ENCODE data around the gene LFNG.
A peak's percentile ranks its signal among the peaks of the same experiment; 100 is the strongest.

The LFNG gene

DNA sequence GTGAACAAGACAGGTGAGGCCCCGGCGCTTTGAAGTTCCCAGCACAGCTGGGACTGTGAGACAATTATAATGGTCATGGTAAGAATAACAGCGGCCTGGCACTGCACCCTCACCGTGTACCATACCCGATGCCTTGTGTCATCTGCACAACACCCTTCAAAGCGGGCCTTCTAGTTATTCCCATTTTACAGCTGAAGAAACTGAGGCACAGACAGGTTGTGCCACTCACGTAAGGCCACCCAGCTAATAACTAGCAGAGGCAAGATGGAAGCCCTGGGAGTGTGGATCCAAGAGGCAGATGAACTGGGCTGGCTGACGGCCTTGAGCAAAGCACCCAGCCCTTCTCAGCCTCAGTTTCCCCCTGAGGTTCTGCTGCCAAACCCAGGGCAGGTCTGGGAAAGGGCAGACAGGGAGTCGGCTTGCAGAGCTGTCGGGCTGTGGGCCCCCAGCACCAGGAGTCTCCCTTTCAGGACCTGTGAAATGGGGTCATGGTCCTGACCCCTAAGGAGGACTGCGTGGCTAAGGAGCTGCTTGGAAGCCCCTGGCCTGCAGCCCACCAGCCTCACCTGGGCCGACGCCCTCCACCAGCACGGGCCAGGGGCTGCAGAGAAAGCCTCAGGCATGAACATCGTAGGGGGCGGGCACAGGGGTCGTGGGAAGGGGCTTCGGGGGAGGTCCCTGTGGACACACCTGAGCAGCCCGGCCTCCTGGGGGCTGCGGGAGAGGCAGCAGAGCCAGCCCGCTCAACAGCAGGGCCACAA, 15.3 kb upstream of the LFNG start:
- DNase-seq = no peak

DNA sequence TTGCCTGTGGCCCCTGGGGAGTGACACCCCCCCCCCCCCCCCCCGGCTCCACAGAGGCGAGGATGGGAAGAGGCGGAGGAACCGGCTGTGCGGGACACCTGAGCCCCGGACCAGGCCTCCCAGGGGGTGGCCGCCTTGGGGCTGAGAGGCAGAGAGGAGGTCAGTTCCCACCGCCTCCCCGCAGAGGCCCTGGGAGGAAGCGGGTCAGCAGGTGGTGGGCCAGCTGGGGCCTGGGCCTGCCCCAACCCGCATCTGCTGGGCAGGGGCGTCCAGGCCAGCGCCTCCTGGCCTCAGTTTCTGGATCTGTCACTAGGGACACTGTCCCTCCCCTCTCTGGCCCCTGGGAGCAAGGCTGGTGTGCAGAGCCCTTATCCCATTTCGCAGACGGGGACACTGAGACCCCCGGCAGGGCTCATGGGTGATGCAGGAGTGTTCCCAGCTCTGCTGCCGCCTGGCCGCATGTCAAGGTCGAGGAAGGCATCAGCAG, 14.6 kb upstream of the LFNG start:
- DNase-seq = no peak

DNA sequence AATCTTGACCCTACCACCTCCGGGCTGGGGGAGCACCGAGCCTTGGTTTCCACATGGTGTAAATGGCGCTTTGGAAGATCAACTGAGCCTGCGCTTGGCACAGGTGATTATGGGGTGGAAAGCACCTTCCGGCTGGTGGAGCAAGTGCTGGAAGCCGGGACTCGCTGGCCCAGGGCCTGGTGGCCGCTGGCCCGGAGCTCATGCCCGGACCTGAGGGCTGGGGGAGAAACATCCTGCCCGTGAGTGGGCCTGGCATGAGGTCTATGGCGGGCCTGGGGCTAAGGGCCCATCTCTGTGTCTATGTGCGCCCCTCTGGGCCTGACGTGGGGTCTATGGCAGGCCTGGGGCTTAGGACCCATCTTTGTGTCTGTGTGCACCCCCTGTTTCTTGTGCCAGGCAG, 14.2 kb upstream of the LFNG start:
- DNase-seq = no peak

DNA sequence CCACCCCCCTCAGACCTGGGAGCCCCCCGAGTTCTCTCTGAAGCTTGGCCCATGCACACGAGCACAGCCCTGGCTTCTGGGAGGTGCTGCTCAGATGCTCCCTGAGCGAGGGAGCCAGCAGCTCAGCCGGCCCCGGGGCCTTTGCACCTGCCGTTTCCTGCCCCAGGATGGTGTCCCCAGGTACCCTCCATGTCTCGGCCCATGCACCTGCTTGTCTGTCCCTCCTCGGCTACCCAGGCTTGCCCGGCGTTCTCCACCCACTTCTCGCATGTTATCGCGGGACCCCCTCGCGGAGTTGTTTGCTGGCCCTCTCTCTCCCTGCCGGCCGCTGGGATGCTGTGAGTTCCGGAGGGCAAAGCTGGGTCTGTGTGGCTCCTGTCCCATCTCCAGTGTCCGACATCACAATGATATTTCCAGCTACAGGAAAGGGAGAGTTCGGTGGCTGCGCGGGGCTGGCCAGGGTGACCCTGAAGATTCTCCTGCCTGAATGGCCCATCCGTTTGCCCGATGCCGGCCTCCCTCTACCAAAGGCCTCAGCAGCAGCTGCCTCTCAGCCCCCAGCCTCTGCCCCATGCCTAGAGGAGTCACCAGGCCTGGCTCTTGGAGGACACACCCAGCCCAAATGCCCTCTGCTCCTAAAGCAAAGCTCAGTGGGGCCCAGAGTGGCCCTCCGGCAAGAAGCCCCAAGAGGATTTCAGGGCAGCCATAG, 12.2 kb upstream of the LFNG start:
- no peak for DNase-seq

DNA sequence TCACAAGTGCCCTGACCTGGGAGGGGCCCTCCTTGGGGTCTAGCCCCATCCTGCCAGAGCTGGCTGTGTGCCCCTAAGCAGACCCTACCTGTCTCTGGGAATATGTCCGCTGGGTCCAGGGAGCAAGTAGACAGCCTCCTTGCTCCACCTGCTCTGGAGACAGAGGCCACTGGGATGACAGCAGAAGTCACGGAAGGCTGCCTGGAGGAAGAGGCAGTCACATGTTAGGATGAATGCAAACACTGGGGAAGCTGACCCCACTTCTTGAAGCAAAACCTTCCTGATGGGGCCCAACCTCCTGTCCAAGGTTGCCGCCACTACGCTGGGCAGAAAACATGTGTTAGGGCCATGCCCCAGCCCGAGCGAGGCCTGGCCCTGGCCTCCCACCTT, 11.7 kb upstream of the LFNG start:
- no peak for DNase-seq

DNA sequence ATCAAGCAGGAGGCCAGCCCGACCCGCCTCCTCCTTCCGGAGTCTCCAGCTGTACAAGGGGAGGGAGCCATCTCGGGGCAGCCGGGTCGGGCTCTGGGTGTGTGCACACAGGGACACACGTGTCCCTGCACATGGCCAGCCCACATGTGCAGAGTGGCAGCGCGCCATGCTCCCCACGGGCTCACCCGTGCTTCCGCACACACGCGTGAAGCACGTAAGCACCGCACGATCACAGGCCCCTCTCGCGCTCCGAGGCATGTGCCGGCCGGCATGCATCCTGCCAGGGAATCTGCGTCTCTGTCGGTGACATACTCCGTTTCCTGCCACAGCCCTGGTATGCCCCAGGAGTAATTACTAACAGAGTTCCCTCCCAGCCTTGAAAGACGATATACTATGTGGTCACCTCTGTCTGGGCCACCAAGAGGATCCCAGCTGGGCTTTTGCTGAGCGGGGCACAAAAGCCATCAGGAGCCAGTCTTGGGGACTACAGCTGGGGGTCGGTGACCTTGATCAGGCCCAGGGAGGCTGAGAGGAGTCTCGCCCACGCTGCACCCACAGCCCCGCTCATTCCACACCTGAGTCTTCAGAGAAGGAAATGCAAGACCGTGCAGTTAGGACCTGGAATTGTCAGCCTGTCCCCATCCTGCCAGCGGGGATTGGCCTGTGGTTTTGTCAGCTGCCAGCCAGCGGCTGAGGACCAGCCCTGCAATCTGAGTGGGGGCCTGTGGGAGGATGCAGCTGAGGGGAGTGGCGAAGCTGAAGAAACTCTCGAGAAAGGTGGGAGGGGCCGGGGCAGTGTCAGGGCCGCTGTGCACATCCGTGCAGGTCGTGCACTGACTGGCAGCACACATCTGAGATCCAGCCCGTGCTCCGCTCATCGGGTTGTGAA, 11.0 kb upstream of the LFNG start:
- DNase-seq = peak; percentile 47

DNA sequence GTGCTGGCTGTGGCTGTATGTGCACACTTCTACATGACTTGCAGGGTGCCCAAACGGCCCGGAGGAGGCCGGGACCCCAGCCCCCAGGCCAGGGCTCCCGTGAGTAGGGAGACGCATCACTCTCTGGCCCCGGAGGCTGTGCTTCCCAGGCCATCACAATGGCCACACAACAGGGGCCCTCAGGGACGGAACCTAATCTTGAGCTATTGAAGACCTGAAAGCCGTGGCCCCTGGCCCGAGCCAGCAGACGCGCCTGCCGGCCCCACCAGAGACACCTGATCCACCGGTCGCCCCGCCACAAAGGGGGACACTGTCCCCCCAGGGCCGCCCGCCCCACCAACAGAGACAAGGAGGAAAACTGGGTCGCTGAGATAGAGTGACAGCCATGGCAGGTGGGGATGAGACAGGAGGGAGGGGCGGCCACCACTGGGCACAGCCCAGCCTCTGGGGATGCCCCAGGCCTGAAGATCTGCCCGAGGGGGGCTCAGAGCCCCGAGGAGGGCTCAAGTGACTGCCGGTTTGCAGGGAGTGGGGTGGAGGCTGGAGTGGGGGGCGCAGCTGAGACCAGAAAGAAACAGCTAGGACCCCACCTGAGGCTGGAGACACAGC, 10.2 kb upstream of the LFNG start:
- no peak for DNase-seq

DNA sequence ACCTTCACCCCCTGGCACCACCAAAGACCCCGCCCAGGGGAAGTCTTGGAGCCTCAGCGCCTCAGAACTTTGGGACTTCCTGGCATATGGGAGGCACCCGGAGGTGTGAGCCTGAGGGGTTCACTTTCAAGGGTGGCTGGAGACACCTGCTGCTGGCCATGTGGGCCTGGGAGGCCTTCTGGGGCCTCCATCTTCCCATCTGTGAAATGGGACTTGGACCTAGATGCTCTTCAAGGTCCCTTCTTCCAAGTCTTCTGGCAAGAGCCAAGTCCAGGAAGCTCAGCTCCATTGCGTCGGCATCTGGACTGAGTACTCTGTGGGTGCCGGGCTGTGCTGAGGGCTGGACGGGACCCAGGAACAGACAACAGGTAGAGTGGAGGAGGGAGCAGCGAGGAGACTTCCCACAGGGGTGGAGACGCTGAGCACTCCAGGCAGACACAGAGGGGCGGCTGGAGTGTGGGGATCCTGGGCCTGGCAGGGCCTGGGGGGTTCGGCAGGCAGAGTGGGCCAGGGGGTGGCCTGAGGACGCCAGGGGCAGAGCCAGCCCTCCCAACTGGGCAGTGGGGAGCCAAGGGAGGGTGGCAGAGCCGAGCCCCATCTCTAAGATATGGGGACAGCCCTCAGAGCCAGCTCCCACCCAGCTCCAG, 9.3 kb upstream of the LFNG start:
- no peak for DNase-seq

DNA sequence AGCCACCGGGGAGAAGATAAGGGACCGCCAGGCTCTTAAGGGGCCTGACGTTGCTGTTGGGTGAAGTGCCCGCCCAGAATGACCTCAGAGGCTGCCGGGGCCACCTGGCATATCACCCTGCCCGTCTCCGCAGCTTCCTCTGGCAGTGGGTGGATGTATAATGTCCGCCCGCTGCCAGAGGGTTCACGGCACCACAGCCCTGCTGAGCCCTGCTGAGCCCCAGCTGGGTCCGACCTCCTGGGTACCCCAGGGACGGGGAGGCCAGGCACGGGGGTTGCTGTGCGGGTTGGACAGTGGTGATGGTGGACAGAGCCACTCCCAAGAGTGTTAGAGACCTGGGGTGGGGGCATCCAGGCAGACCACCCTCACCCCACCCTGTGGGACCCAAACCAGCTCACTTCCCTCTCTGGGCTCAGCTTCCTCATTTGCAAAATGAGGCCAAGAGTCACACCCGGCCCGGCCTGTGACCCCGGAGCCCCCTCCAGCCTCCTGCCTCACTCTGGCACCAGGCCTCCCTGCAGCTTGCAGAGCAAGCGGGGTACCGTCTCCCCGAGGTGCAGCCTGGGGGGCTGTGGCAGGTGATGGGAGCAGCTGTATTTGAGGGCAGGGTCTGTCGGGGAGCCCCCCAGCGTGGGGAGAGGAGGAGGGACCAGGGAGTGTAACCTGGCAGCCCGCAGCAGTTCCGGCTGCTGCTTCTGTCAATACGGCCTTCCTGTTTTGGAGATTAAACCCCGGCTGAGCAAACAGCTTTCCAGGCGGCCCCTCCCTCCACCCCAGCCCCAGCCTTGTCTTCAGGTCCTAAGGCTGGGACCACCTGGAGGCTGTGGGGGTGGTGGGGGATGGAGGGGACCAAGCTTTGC, 8.4 kb upstream of the LFNG start:
- DNase-seq = no peak

DNA sequence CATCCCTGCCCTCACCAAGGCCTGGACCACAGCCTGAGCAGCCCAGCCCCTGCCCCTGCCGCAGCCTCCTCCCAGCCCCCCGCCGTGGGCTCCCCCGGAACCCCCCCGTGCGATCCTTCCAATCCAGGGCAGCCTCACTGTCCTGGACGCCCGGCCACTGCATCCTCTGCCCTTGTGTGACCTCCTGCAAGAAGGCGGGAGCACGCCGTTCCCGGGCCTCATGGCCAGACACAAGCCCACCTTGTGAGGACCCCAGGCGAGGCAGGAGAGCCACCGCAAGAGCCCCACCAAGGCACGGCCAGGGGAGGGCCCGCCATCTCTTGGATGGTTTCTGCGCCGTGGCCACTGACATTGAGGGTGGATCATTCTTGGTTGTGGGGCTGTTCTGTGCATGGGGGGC, 7.8 kb upstream of the LFNG start:
- no peak for DNase-seq

DNA sequence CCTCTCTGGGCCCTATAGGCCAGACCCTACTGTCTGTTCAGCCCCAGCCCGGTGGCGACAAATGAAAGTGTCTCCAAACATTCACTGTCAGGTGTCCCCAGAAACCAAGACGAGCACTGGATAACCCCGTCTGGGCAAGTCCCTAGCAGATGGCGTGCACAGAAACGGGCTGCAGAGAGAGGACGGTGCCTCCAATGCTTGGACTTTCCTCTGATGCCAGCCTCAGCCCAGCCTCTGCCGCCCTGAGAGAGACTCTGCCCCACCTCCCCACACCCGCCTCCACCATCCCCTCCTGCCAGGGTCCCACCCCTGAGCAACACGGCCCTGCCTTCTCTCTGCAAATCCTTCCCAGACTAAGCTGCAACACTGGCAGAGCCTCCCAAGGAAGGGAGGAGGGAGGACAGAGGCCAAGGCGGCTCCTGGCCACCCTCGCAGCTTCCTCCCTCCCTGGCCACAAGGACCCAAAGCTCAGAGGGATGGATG, 7.4 kb upstream of the LFNG start:
- no peak for DNase-seq

DNA sequence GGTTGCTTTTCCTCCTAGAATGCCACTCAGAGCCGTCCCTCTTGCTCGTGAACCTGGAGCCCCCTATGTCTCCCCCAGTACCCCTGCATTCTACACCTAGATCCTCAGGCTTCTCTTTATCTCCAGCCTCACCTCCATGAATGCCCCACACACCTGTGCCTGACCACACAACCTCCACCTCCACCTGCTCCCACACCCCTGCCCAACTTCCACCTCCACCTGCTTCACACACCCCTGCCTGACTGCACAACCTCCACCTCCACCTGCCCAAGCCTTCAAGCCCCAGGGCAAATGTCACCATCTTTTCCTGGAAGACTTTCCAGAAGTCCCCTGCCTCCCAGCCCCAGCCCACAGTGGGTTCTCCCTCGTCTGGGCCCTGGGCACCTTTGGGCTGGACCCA, 6.9 kb upstream of the LFNG start:
- DNase-seq = no peak

DNA sequence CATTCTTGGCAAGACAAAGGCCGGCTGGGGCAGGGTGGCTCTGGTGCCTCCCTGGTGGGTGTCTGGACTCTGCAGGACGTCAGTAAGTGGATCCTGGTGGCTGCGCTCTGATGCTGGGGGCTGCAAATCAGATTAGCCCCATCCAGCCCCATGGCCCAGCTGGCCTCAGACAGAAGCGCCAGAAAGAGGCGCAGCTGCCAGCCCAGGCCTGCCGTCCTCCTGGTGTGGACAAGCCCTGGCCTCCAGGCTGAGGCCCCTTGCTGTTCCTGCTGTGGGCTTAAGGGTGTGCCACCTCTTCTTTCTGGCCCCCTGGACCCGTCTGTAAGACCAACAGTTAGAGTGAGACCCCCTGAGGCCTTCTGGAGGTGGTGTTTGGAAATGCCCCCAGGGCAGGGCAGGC, 5.9 kb upstream of the LFNG start:
- DNase-seq = no peak

DNA sequence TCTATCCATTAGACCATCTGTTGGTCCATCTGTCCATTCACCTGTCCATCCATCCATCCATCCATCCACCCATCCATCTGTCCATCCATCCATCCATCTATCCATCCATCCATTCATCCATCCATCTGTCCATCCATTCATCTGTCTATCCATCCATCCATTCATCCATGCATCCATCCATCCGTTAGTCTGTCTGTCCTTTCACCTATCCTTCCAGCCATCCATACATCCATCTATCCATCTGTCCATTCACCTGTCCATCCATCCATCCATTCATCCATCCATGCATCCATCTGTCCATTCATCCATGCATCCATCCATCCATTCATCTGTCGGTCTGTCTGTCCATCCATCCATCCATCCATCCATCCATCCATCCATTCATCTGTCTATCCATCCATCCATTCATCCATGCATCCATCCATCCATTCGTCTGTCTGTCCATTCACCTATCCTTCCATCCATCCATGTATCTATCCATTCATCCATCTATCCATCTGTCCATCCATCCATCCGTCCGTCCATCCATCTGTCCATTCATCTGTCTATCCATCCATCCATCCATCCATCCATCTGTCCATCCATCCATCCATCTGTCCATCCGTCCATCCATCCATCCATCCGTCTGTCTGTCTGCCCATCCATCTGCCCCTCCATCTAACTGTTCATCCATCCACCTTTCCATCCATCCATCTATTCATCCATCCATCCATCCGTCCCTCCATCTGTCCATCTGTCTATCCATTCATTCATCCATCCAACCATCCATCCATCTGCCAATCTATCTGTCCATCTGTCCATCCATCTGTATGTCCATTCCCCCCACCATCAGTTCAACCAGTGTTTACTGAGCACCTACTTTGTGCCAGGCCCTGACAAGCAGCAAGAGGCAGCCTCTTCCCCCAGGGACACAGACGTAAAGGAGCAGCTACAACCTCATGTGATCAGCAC, 4.8 kb upstream of the LFNG start:
- no peak for DNase-seq

DNA sequence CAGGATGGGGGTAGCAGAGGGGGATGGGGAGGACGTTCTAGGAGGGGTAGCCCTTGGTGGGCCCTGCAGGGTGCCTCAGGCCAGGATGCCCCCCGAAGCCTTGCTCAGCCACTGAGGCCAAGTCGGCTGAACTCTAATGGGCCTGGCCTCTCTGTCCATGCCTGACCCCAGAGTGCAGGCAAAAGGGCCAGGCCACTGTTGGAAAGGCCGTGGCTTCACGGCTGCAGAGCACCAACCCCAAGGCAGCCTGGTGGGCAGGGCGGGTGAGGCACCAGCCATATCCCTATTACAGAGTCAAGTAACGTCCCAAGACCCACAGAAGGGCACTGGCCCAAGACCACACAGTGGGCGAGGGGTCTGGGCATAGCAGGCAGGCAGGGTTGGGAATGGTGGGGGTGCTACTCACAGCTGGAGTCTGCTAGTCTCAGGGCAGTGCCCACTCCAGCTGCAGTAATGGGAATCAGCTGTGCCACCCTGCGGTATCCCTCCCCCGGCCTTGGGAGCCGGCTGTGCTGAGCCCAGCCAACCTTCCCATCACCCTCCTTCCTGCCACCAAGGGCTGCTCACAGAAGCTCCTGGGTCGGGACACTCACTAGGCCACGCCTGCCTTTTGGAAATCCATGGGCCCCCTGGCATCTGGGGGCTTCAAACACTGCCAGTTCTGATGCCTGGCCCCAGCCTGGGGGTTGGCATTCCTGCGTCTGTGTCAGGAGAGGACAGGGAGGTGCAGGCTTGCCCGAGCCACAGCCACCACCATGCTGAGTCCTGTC, 4.0 kb upstream of the LFNG start:
- DNase-seq = peak; percentile 82

DNA sequence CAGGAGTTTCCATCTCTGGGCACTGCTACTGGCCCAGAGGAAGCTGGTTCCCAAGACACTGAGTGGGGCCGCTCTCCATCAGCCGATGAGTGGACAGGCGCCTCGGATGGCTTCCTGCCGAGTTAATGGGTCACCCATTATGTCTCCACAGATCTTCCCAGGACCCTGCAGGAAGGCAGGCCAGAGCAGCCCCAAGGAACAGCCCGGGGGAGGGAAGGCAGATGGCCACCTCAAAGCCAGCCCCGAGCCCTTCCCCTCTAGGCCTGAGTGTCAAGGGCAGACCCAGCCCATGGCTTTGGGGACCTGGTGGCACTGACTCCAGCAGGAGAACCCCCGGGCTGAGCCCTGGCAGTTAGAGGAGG, 3.4 kb upstream of the LFNG start:
- peak; percentile 90 for DNase-seq

DNA sequence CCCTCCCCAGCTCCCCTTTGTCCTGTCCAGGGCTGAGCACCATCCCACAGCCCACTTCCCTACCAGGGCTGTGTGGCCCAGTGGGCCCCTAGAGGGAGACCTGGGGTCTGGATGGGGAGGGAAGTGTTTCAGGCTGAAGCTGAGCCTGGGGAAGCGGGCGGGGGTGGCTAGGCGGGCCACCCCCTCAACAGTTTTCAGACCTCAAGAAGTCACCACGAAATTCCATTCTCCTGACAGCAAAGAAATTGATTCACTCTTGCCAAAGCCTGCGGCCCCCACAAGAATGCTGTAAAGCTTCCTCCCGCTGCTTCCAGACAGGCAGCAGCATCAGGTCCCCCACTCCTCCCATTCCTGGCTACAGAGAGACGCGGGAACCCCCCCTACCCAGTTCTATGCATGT, 2.5 kb upstream of the LFNG start:
- DNase-seq = peak; percentile 94

DNA sequence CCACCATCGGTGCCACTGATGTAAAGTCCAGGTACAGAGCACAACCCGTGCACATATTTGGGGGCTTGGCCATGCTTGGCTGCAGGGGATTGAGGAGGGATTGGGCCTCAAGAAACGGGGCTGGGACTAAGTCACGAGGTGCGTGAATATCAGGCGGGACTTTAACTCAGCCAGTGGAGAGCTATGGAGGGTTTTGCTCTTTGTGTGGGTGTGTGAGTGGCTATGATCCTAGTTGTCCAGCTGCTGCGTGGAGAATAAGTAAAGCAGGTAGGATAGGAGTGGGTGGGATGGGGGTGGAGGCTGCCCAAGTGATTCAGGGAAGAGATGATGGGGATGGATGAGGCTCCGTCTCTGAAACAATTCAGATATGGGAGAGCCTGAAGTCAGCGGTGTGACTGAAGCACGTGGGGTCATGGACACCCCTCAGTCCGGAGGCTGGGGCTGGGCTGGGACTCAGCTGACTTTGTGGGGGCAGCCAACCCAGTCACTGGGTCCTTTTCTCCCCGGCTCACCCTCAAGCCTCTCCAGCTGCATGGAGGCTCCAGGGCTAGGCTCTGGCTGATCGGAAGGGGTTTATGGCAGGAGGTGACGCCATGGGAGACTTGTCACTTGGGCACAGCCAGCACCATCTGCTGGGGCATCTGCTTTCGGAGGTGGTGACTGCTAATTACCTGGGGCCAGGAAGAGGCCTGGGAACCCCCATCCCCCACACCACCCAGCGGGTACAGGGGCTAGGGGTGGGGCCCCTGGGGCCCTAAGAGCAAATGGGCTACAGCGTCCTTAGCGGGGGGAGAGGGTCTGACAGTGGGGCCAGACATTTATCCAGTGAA, 1.7 kb upstream of the LFNG start:
- peak; percentile 39 for DNase-seq

DNA sequence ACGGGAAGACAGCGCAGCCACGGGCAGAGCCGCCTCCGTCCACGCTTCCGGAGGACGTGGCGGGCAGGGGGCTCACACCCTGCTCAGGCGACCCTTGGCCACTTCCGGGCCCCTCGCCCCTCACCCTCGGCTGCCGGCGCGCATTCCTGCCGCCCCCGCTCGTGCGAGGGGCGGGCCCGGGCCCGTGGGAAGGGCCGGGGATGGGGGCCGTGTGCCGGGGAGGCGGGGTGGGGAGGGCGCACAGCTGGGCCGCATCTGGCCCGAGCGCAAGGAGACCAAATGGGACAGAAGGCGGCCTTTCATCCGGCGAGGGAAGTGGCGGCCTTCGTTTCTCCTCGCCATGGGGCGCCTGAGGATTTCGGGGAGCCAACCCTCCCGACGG, 846 bp upstream of the LFNG start:
- no peak for DNase-seq

Measured in kidney glomerular epithelial cell (primary cell).